GM18505 (cell line): ENCODE results near the gene E2F7.
"Not testable (repeated sequence)": the region's sequence is repeated elsewhere in the genome, so short reads cannot be mapped to it uniquely, and the experiment has no call there.

ENCODE experiments used
- ATAC-seq: cut with Tn5 transposase; IDR thresholded peaks from one replicate; pipeline ENCODE4 v1.9.1; 2021; ENCODE audit not compliant: unreplicated experiment
- POLR2A ChIP-seq: IDR thresholded peaks from 4 replicates; pipeline ENCODE4 v1.6.1; 2011; ENCODE audit warnings: borderline replicate concordance; ENCODE audit not compliant: insufficient read depth, insufficient read length; ENCODE audit errors: extremely low read depth

E2F7 gene

GRCh38 chr12:77079631-77080030 is 14.3 kb upstream of the E2F7 start:
- TF ChIP-seq POLR2A: no peak
- ATAC-seq: no peak

- no peak for TF ChIP-seq POLR2A
- ATAC-seq: no peak
These were observed 12.9 kb upstream of the E2F7 start for GRCh38 chr12:77078231-77078630.

- no peak for ATAC-seq
- TF ChIP-seq POLR2A: no peak
These were observed 11.5 kb upstream of the E2F7 start for GRCh38 chr12:77076886-77077285.

GRCh38 chr12:77073894-77074293 is 8.5 kb upstream of the E2F7 start:
- not testable (repeated sequence) for ATAC-seq

GRCh38 chr12:77072833-77073495 is 7.6 kb upstream of the E2F7 start:
- no peak for ATAC-seq
- TF ChIP-seq POLR2A: no peak

- no peak for TF ChIP-seq POLR2A
- no peak for ATAC-seq
These were observed 5.6 kb upstream of the E2F7 start for GRCh38 chr12:77070800-77071449.

- TF ChIP-seq POLR2A: no peak
- peak; percentile 49 for ATAC-seq
These were observed 5.0 kb upstream of the E2F7 start for GRCh38 chr12:77070382-77070781.

- ATAC-seq: peak; percentile 9
These were observed 441 bp downstream of the E2F7 start for GRCh38 chr12:77064896-77065360.

GRCh38 chr12:77062846-77063461 is 2.4 kb downstream of the E2F7 start:
- peak; percentile 26 for TF ChIP-seq POLR2A
- peak; percentile 22 for ATAC-seq

More at GRCh38 chr12:77064896-77065360, 441 bp downstream of the E2F7 start:
- TF ChIP-seq POLR2A: no peak

GRCh38 chr12:77062396-77062795 is 3.0 kb downstream of the E2F7 start:
- ATAC-seq: no peak

GRCh38 chr12:77060883-77061240 is 4.5 kb downstream of the E2F7 start:
- no peak for TF ChIP-seq POLR2A
- peak; percentile 34 for ATAC-seq

More at GRCh38 chr12:77062396-77062795, 3.0 kb downstream of the E2F7 start:
- TF ChIP-seq POLR2A: no peak

- TF ChIP-seq POLR2A: peak; percentile 18
- ATAC-seq: peak; percentile 74
These were observed 5.1 kb downstream of the E2F7 start for GRCh38 chr12:77060136-77060882.

GRCh38 chr12:77058740-77059139 is 6.6 kb downstream of the E2F7 start:
- TF ChIP-seq POLR2A: no peak
- ATAC-seq: no peak

- no peak for ATAC-seq
- TF ChIP-seq POLR2A: no peak
These were observed 10.5 kb downstream of the E2F7 start for GRCh38 chr12:77054851-77055250.

- ATAC-seq: no peak
- no peak for TF ChIP-seq POLR2A
These were observed 12.1 kb downstream of the E2F7 start for GRCh38 chr12:77053259-77053658.
